SW480 (cell line): ENCODE results near the gene CYP2A6.
A peak's percentile ranks its signal among the peaks of the same experiment; 100 is the strongest.
"Not testable (repeated sequence)": the region's sequence is repeated elsewhere in the genome, so short reads cannot be mapped to it uniquely, and the experiment has no call there.

Experiments used
- DNase-seq: peaks from one replicate; pipeline ENCODE4 v3.0.0-alpha.2; 2016; ENCODE audit warnings: low spot score

The CYP2A6 gene

DNA sequence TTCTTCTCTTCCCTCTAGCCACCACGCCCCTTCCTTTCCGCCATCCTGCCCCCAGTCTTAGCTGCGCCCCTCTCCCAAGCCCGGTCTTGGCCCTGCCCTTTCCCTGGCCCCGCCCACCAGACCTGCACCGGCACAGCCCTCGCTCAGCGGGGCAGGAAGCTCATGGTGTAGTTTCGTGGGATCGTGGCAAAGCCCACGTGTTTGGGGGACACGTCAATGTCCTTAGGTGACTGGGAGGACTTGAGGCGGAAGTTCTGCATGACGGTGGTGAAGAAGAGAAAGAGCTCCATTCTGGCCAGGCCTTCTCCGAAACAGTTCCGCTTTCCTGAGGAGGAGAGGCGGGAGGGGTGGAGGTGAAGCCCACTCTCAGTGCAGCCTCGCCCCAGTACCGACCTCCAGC, 6.6 kb downstream of the CYP2A6 start:
- not testable (repeated sequence) for DNase-seq

DNA sequence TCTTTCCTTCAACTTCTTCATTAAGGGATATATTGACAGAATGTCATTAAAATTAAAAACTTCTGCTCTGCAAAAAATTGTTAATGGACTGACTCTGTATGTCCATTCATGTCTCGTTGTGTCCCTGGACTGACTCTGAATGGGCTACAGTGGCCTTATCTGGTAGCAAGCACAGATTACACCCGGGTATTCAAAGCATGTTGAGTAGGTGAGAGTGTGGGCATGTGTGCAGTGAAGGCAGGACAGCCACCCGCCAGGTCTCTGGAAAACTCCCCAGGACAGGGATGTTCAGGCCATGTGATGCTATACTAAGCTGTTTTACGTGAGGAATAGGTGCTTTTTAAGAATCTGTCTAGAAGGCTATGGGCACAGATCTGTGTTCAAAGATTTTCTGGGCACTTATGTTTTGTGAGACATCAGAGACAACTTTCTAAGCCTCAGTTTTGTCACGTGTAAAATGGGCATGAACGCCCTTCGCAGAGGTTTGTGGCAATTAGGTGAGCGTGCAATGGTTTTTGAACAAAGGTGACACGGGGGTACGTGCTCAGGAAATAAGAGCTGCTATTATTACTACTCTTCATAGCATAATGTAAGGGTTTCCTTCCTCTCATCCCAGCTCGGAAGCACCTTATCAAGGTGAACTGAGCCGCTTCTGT, 7.1 kb downstream of the CYP2A6 start:
- not testable (repeated sequence) for DNase-seq

DNA sequence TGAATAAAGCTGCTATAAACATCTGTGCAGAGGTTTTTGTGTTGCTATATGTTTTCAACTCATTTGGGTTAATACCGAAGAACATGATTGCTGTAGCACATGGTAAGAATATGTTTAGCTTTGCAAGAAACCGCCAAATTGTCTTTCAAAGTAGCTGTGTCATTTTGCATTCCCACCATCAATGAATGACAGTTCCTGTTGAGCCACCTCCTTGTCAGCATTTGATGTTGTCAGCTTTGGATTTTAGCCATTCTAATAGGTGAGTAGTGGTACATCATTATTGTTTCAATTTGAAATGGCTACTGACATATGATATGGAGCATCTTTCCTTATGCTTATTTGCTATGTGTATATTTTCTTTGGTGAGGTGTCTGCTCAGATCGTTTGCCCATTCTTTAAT, 8.2 kb downstream of the CYP2A6 start:
- not testable (repeated sequence) for DNase-seq

DNA sequence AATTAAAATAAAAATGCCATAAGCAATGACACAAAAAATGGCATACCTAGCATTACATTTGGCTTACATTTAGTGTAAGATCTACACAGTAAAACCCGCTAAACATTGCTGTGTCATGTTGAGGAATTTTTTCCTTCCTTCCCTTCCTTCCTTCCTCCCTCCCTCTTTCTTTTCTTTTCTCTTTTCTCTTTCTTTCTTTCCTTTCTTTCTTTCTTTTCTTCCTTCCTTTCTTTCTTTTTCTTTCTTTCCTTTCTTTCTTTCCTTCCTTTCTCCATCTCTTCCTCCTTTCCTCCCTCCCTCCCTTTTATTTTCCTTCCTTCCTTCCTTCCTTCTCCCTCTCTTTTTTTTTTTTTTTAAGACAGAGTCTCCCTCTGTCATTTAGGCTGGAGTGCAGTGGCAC, 11.8 kb downstream of the CYP2A6 start:
- not testable (repeated sequence) for DNase-seq

DNA sequence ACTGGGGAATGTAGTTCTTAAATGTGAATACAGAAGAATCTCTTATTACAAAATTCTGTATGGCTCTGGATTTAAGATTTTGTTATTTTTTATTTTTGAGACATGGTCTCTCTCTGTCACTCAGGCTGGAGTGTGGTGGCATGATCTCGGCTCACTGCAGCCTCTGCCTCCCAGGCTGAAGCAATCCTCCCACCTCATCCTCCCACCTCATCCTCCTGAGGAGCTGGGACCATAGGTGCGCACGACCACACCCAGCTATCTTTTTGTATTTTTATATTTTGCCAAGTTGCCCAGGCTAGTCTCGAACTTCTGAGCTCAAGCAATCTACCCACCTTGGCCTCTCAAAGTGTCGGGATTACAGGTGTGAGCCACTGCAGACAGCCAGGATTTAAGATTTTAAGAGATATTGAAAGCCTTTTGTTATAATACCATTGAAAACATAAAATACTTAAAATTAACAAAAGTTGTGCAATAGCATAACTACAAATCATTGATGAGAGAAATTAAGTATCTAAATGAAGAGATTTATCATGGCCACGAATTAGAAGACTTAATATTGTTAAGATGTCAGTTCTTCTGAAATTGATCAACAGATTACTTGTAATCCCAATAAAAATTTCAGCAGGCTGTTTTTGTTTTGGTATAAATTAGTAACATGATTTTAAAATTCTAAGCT, 13.4 kb downstream of the CYP2A6 start:
- DNase-seq: no peak

DNA sequence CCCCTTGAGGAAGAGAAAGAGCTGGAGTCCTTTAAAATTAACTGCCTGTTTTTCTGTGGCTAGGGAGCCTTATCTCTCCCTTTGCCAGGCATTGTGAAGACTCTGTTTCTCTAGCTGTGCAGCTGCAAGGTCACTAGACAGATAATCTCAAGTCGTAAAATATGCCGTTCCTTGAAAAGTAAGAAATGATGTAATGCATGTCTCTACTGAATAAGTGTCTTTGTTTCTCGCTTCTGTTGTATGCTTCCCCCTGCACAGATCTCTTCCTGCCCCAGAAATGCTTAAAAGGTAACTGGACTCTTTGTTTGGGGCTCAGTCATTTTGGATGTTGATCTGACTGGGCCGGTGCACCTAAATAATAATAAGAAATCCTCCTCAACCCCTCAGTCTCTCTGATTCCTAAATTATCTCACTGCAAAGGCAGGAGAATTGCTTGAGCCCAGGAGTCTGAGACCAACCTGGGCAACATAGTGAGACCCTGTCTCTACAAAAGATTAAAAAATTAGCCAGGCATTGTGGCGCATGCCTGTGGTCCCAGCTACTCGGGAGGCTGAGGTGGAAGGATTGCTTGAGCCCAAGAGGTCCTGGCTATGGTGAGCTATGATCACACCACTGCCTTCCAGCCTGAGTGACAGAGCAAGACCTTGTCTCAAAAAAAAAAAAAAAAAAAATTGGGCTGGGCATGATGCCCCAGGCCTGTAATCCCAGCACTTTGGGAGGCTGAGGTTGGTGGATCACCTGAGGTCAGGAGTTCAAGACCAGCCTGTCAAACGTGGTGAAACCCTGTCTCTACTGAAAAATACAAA, 16.3 kb downstream of the CYP2A6 start:
- not testable (repeated sequence) for DNase-seq

DNA sequence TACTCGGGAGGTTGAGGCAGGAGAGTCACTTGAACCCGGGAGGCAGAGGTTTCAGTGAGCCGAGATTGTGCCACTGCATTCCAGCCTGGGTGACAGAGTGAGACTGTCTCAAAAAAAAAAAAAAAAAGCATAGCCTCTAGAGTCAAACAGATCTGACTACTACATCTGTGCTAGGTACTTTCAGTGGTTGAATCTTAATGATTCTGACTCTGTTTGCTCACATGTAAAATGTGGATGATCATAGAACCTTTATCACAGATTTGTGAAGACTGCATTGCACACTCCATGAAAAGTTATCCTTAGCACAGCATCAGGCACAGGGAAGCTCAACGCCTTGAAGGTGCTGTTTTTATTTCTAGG, 17.8 kb downstream of the CYP2A6 start:
- not testable (repeated sequence) for DNase-seq

DNA sequence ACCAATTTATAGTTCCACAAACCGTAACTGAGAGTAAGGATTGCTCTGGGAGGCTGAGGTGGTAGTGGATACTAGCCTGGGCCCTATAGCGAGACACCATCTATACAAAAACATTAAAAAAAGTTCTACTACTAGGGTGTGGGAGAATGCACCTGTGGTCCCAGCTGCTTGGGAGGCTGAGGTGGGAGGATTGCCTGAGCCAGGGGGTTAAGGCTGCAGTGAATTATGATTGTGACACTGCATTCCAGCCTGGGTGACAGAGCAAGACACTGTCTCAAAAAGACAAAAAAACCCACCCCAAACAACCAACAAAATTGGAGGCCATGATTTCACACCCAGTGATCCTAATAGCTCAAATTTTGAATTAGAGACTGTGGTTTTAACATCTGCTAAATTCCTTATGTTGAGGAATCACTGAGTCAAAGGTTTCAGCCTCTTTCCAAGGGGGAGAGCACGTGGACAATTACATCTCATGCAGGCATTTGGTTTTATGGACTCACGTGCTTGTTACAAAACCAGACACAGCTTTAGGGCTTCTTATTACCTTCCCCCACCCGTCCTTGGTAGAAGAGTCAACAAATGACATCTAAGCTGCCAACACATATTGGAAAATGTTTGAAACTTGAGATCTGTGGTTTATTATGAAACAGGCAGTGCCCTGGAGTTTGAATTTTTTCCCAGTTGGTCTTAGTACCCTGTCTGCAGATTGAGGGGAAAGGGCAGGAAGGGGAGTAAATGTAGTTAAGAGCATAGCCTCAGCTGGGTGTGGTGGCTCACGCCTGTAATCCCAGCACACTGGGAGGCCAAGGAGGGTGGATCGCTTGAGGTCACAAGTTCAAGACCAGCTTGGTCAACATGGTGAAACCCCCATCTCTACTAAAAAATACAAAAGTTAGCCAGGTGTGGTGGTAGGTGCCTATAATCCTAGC, 18.5 kb downstream of the CYP2A6 start:
- DNase-seq: peak; percentile 85

DNA sequence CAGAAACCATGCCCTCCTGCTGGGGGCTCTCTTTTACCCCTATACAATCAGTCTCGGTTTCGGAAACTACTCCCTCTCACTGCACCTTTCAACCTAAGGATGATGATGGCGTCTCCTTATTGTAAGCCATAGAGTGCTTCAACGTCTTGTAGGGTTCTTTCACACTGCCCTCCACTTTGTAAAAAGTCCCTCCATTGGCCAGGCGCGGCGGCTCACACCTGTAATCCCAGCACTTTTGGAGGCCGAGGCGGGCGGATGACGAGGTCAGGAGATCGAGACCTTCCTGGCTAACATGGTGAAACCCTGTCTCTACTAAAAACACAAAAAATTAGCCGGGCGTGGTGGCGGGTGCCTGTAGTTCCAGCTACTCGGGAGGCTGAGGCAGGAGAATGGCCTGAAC, 19.5 kb downstream of the CYP2A6 start:
- not testable (repeated sequence) for DNase-seq

DNA sequence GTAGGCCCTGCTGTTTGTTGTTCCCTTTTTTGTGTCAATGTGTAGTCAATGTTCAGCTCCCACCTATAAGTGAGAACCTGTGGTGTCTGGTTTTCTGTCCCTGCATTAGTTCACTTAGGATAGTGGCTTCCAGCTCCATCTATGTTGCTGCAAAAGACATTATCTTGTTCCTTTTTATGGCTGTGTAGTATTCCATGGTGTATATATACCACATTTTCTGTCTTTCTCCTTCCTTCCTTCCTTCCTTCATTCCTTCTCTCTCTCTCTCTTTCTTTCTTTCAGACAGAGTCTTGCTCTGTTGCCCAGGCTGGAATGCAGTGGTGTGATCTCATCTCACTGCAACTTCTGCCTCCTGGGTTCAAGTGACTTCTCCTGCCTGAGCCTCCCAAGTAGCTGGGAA, 21.0 kb downstream of the CYP2A6 start:
- DNase-seq: no peak

DNA sequence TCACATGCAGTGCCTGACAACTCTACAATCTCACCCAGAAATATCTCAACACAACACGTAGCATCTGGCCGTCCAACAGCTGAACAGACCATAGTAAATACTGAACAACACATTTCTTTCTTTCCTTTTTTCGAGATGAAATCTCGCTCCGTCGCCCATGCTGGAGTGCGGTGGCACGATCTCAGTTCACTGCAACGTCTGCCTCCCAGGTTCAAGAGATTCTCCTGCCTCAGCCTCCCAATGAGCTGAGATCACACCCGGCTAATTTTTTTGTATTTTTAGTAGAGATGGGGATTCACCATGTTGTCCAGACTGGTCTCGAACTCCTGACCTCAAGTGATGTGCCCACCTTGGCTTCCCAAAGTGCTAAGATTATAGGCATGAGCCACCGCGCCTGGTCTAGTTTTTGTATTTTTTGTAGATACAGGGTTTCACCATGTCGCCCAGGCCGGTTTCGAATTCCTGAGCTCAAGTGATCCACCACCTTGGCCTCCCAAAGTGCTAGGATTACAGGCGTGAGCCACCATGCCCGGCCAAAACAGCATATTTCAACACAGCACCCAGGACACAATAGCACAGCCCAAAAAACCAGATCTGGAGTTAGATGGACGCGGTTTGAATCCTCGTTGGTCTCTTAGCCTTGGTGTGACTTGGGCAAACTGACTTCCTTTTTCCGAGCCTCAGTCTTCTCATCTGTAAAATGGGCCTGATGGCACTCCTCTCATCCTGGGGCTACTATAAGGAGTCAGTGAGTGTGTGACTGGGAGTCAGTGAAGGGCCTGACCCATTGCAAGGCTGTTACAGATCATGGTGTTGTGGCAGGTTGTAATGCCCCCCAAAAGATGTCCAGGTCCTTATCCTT, 22.6 kb downstream of the CYP2A6 start:
- DNase-seq: no peak

DNA sequence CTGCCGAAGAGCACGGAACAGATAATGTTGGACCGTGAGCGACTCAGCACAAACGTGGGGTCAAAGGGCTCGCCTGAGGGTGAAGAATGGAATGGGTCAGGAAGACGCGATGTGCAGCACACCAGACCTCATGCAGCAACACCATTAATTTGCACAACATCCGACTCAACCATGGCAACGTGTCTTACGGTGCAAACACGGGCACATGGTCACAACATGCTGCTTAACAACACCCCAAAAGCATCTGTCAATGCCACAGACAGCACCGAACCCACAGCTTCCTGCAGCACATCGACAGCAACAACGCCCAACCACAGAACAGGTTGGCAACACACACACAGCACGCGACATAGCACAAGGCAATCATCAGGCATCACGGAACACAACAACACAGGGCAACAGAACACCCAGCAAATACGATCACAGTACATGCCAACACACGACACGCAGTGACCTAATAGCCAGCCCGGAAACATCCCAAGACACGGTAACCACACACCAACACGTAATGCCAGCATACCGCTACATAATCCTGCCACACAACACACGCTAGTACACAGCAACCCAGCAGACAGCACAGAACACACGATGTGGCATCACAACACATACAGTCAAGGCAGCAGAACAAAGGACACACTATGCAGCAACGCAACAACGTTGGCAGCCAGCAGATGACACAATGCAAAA, 23.4 kb downstream of the CYP2A6 start:
- not testable (repeated sequence) for DNase-seq

DNA sequence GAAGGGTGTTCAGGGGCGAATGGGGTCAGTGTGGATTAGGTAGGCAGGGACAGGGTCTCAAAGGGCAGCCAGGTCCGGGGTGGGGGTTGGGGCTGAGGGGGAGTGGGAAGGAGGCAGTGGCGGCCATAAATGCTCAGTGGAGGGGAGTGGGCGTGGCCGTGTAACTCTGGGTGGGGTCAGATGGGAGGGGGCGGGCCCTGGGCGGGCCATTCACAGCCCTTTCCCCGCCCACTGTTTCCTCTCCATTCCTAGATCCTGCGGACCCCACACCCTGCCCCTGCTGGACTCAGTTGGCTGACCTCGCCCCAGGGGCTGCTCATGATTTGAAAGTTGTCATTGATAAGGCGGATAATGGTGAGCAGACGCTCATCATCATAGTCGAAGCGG, 23.9 kb downstream of the CYP2A6 start:
- not testable (repeated sequence) for DNase-seq

DNA sequence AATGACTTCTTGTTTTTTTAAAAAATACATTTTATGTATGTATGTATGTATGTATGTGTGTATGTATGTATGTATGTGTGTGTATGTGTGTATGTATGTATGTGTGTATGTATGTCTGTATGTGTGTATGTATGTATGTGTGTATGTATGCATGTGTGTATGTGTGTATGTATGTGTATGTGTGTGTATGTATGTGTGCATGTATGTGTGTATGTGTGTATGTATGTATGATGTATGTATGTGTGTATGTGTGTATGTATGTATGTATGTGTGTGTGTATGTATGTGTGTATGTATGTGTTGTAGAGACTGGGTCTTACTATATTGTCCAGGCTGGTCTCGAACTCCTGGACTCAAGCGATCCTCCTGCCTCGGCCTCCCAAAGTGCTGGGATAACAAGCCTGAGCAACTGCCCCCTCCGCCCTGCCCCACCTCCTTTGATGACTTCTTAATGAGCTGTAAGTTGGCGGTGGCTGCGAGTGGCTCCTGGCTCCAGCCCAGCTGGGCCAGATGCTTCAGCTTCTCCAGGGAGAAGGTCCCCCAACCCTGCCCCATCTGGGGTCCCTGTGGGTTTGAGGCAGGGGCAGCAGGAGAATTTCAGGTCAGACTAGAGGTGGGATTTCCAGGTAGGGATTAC, 24.7 kb downstream of the CYP2A6 start:
- DNase-seq: not testable (repeated sequence)

DNA sequence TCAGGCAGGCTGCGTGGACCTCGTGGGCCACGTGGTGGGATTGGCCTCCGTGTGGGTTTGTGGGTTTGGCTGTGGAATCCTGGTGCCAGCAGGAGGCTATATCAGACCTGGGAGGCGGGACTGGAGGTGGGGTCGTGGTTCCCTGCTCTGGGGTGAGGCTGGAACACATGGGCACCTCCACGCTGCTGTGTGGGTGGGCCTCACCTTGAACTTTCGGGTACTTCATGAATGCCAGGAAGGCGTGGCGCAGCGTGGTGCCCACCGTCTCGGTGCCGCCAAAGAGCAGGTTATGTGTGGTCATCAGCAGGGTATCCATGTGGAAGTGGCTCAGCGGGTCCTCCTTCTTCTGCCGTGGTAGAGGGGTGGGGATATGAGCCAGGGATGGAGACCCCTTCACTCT, 25.3 kb downstream of the CYP2A6 start:
- DNase-seq: not testable (repeated sequence)

DNA sequence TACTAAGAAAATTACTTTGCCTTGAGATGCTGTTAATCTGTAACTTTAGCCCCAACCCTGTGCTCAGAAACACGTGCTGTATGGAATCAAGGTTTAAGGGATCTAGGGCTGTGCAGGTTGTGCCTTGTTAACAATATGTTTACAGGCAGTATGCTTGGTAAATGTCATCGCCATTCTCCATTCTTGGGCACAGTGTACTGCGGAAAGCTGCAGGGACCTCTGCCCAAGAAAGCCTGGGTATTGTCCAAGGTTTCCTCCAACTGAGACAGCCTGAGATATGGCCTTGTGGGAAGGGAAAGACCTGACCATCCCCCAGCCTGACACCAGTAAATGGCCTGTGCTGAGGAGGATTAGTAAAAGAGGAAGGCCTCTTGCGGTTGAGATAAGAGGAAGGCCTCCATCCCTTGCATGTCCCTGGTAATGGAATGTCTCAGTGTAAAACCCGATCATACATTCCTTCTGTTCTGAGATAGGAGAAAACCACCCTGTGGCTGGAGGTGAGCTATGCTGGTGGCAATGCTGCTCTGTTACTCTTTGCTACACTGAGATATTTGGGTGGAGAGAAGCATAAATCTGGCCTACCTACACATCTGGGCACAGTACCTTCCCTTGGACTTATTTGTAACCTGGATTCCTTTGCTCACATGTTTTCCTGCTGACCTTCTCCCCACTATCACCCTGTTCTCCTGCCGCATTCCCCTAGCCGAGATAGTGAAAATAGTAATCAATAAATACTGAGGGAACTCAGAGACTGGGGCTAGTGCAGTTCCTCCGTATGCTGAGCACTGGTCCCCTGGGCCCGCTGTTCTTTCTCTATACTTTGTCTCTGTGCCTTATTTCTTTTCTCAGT, 27.3 kb downstream of the CYP2A6 start:
- not testable (repeated sequence) for DNase-seq

DNA sequence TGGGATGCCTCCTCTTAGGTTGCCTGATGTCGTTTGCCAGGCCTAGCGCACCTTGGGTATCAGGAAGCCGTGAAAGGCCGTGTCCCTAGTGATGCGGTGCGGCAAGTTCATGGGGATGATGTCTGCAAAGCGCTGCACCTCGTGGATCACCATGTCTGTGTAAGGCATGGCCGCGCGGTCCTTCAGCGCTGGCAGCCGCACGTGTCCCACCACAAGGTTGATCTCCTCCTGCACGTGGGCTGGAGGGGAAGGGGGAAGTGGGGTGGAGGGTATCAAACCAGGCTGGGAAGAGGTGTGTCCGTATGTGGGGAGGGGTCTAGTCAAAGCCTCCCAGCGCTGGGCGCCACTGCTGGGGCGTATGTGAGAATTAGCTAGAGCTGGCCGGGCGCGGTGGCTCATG, 28.1 kb downstream of the CYP2A6 start:
- no peak for DNase-seq

DNA sequence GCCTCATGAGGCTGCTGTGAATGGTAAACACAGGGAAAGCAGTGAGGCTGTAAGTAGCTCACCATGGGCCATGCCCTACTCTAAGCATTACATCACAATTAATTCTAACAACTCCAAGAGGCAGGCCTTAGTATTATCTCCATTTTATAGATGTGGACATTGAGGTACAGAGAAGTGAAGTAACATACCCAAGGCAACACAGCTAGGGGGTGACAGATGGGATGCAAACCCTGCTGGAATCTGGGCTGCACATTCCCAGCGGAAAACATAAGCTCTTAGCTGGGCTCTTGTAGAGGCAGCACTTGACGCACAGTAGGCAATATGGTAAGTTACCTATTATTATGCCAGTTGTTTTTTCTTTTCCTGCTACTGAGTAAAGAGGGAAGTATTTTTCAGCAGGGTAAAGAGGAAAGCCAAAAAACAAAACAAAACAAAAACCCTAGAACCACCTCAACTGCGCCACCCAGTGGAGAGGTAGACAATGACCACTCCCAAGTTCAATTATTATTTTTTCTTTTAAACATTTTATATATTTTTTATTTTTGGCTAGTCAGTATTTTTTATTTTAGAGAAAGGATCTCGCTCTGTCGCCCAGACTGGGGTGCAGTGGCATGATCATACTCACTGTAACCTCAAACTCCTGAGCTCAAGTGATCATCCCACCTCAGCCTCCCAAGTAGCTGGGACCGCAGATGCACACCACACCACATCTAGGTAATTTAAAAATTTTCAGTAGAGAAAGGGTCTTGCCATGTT, 30.6 kb downstream of the CYP2A6 start:
- peak; percentile 38 for DNase-seq
